Measurements from ENCODE around the gene LY9.
A peak's percentile ranks its signal among the peaks of the same experiment; 100 is the strongest.
"Not testable (repeated sequence)": the region's sequence is repeated elsewhere in the genome, so short reads cannot be mapped to it uniquely, and the experiment has no call there.

The LY9 gene

DNA sequence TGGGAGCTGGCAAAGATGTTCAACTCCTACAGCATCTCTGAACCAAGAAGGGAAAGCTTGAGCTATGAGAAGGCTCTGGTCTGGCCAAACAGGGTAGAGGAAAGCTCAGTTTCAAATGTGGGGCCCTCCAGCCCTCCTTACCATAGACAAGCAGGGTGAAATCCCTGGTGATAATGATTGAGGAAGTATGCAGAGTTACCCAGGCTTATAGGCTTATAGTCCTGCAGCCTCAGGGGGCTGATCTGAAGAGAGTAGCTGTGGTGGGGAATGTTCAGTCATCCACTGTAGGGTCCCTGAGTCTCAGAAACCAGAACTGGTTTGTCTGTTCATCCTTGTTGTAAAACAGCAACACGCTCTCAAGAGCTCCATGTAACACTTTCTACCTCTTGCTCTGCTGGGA is 19.8 kb upstream of the LY9 start:
- DNase-seq, result no peak

GRCh38 chr1:160777486-160778089 is 18.4 kb upstream of the LY9 start:
- DNase-seq, result peak; percentile 75

- no peak for DNase-seq
Measured at GRCh38 chr1:160778976-160779375, 17.0 kb upstream of the LY9 start.

- peak; percentile 67 for DNase-seq
Measured at GRCh38 chr1:160779626-160780397, 16.2 kb upstream of the LY9 start.

GRCh38 chr1:160780398-160780755 is 15.6 kb upstream of the LY9 start:
- DNase-seq, result no peak

- DNase-seq, result no peak
Measured at GRCh38 chr1:160781186-160781766, 14.7 kb upstream of the LY9 start.

GRCh38 chr1:160781914-160782689 is 13.9 kb upstream of the LY9 start:
- DNase-seq, result no peak

DNA sequence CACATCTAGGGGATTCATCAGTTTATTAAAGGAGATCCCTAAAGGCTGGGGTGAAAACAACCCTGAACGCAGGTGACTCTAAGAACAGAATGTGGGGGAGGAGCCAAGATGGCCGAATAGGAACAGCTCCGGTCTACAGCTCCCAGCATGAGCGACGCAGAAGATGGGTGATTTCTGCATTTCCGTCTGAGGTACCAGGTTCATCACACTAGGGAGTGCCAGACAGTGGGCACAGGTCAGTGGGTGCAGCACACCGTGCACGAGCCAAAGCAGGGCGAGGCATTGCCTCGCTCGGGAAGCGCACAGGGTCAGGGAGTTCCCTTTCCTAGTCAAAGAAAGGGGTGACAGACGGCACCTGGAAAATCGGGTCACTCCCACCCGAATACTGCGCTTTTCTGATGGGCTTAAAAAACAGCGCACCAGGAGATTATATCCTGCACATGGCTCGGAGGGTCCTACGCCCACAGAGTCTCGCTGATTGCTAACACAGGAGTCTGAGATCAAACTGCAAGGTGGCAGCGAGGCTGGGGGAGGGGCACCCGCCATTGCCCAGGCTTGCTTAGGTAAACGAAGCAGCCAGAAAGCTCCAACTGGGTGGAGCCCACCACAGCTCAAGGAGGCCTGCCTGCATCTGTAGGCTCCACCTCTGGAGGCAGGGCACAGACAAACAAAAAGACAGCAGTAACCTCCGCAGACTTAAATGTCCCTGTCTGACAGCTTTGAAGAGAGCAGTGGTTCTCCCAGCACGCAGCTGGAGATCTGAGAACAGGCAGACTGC is 12.8 kb upstream of the LY9 start:
- DNase-seq, result not testable (repeated sequence)

- DNase-seq, result no peak
Measured at GRCh38 chr1:160789051-160789701, 6.8 kb upstream of the LY9 start.

DNA sequence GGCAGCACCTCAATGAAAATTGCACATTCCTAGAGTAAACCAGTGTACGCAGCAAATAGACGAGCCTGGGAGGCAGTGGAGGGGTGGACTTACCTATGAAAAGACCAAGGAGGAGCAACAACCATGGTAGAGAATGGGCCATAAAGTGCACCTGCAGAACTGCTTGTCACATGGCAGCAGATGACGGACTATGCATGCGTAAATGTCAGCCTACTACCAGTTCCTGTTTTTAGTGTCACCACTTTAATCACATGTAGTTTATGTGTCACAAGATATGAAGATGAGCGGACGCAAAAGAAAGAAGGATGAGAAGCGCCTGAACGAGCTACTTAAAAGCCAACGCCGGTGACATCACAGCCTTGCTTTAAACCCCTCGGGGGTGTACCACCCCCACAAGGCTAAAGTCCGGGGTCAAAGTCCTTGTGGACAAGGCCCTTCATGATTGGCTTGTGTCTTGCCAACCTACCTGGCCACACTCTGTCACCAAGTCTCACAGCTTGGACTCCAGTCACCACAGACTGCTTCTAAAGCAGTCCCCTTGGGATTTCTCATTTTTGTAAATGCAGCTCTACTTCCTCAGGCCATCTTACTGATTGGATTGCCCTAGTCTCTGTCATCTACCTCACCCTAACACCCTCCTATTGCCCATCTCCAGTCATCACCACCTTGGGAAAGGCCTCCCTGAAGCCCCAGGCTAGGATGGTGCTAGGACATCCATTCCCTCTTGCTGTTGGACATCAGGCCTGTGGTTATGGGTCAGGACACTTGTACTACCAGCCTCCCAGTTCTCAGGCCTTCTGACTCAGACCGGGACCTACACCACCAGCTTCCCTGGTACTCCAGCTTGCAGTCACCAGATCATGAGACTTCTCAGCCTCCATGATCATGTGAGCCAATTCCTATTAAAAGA is 6.0 kb upstream of the LY9 start:
- no peak for DNase-seq

DNA sequence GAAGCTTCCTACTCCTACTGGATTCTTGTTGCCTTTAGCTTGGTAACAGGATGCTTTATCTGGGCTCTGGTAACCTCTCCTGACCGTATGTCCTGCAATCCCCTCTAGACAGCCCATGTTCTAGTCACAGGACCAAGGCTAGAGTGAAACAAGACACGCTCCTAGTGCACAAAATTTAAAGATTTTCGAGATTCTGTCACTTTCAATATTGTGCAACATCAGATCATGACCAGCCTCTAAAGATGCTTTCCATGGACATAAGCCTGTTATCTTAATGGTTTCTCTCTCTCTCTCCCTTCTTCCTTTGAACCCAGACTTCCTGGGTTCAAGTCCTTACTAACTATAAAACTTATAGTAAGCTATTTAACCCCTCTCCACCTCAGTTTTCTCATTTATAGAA is 1.6 kb upstream of the LY9 start:
- no peak for DNase-seq

DNA sequence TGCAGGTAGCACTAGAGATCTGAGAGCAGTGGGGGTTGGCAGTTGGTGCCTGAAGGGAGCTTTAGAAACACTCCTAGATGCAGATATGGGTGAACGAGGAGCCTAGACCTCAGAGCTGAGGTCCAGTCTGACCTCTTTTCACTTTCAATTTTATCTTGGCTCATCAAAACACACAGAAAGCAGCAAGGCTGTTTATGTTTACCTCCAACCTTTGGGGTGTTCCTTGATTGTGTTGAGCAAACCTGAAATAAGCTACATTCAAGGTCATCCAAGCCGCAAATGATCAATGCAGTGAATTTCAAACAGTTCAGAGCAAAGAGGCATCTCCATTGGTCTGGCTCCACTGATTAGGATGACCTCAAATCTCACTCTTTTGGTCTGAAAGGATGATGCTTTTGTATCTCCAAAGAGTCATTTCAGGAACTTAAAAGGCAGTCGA is 1.3 kb downstream of the LY9 start:
- no peak for DNase-seq

- DNase-seq, result no peak
Measured at GRCh38 chr1:160797861-160798273, 1.9 kb downstream of the LY9 start.

GRCh38 chr1:160798439-160798838 is 2.5 kb downstream of the LY9 start:
- no peak for DNase-seq

- no peak for DNase-seq
Measured at GRCh38 chr1:160799641-160800040, 3.7 kb downstream of the LY9 start.

DNA sequence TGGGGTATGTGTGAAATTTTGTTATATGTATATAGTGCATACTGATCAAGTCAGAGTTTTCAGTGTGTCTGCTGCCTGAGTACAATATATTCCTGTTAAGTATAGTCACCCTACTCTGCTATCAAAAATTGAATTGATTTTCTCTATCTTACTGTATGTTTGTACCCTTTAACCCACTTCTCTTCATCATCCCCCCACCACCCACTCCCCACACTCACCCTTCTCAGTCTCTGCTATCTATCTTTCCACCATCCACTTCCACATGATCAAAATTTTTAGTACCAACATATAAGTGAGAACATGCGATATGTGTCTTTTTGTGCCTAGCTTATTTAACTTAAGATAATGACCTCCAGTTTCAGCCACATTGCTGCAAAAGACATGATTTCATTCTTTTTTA is 4.2 kb downstream of the LY9 start:
- no peak for DNase-seq

GRCh38 chr1:160800645-160801408 is 4.9 kb downstream of the LY9 start:
- no peak for DNase-seq

GRCh38 chr1:160801836-160802580 is 6.0 kb downstream of the LY9 start:
- no peak for DNase-seq

DNA sequence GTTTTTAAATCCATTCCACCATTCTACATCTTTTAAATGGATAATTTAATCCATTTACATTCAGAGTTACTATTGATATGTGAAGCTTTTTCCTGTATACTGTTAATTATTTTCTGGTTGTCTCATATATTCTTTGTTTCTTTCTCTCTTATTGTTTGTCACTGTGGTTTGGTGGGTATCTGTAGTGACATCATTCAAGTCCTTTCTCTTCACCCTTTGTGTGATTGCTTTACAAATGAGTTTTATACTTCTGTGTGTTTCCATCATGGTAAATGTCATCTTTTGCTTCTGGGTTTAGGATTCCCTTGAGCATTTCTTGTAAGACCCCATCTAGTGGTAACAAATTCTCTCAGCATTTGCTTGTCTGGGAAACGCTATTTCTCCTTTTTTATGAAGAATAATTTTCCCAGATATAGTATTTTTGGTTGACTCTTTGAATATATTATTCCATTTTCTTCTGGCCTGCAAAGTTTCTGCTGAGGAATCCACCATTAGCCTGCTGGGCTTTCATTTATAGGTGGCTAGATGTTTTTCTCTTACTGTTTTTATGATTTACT is 10.2 kb downstream of the LY9 start:
- DNase-seq, result no peak
